ENCODE data around the gene OS9. TPM values are rescaled to one million over a fixed set of nuclear protein-coding genes. Genes with fewer than 3 reads are reported as not detected.

OS9 gene
- total and polyA plus RNA-seq, 9 donors, result 128 to 387 (median 200) TPM

GRCh38 chr12:57763881-57764661 is 70.1 kb downstream of the OS9 start:
- DNase-seq, result no peak
- no peaks in the 10 kb centered on the region for H3K36me3 ChIP-seq
- TF ChIP-seq POLR2A (IDR thresholded peaks at IDR 0.05) (no peak), CTCF (IDR thresholded peaks at IDR 0.05) (no peak), EP300 (IDR thresholded peaks at IDR 0.05) (no peak)
- H3K4me3 ChIP-seq, result no peak overlapping the region
- peaks cover 12% of the 10 kb centered on the region for H3K4me1 ChIP-seq (ENCODE audit: insufficient read depth)
- H3K27me3 ChIP-seq, result no peaks in the 10 kb centered on the region
- no peaks in the 10 kb centered on the region for H3K9me3 ChIP-seq
- intact Hi-C loops (cut with DNase I), result no loop called here
- H3K27ac ChIP-seq, result no peak overlapping the region
- WGBS, 3 donors, result 77 to 78% (median 77%) methylated on average over 6 of the region's 6 CpGs

GRCh38 chr12:57764662-57765002 is 70.7 kb downstream of the OS9 start:
- WGBS, 3 donors, result 18 to 19% (median 18%) methylated on average over 17 of the region's 17 CpGs
- Histone ChIP-seq H3K27ac (no peak overlapping the region), H3K4me1 (ENCODE audit: insufficient read depth) (peaks cover 12% of the 10 kb centered on the region), H3K36me3 (no peaks in the 10 kb centered on the region), H3K9me3 (no peaks in the 10 kb centered on the region), H3K27me3 (no peaks in the 10 kb centered on the region), H3K4me3 (peak overlapping the region; percentile 6)
- intact Hi-C loops (cut with DNase I), result no loop called here
- no peak for TF ChIP-seq CTCF (IDR thresholded peaks at IDR 0.05)
- TF ChIP-seq POLR2A (IDR thresholded peaks at IDR 0.05), result no peak
- no peak for TF ChIP-seq EP300 (IDR thresholded peaks at IDR 0.05)
- DNase-seq, result no peak

- Histone ChIP-seq H3K36me3 (no peaks in the 10 kb centered on the region), H3K4me1 (ENCODE audit: insufficient read depth) (peaks cover 12% of the 10 kb centered on the region), H3K27ac (no peak overlapping the region), H3K27me3 (no peaks in the 10 kb centered on the region), H3K9me3 (no peaks in the 10 kb centered on the region), H3K4me3 (peak overlapping the region; percentile 6)
- intact Hi-C loops (cut with DNase I), result no loop called here
- TF ChIP-seq POLR2A (IDR thresholded peaks at IDR 0.05), result no peak
- no peak for TF ChIP-seq EP300 (IDR thresholded peaks at IDR 0.05)
- no peak for TF ChIP-seq CTCF (IDR thresholded peaks at IDR 0.05)
- DNase-seq, result no peak
- 1 to 2% (median 2%) methylated on average over 57 to 60 of the region's 60 CpGs for WGBS, 3 donors
These were observed 71.2 kb downstream of the OS9 start for GRCh38 chr12:57765003-57765697.

GRCh38 chr12:57765698-57766463 is 71.9 kb downstream of the OS9 start:
- no peak for DNase-seq
- peak overlapping the region; percentile 2 for H3K4me3 ChIP-seq

More at GRCh38 chr12:57765698-57766463, 71.9 kb downstream of the OS9 start:
- 2 to 4% (median 2%) methylated on average over 20 to 40 of the region's 40 CpGs for WGBS, 3 donors
- peaks cover 12% of the 10 kb centered on the region for H3K4me1 ChIP-seq (ENCODE audit: insufficient read depth)
- TF ChIP-seq CTCF (IDR thresholded peaks at IDR 0.05) (no peak), POLR2A (IDR thresholded peaks at IDR 0.05) (no peak), EP300 (IDR thresholded peaks at IDR 0.05) (no peak)
- no peaks in the 10 kb centered on the region for H3K9me3 ChIP-seq
- no peaks in the 10 kb centered on the region for H3K36me3 ChIP-seq
- H3K27me3 ChIP-seq, result no peaks in the 10 kb centered on the region
- no peak overlapping the region for H3K27ac ChIP-seq
- intact Hi-C loops (cut with DNase I), result no loop called here
